ENCODE data around the gene CD44. TPM values are rescaled to one million over a fixed set of nuclear protein-coding genes. Genes with fewer than 3 reads are reported as not detected.
A peak's percentile ranks its signal among the peaks of the same experiment; 100 is the strongest.

Gene CD44
- total RNA-seq, 1 experiment from 2014 or later = 316 TPM

DNA sequence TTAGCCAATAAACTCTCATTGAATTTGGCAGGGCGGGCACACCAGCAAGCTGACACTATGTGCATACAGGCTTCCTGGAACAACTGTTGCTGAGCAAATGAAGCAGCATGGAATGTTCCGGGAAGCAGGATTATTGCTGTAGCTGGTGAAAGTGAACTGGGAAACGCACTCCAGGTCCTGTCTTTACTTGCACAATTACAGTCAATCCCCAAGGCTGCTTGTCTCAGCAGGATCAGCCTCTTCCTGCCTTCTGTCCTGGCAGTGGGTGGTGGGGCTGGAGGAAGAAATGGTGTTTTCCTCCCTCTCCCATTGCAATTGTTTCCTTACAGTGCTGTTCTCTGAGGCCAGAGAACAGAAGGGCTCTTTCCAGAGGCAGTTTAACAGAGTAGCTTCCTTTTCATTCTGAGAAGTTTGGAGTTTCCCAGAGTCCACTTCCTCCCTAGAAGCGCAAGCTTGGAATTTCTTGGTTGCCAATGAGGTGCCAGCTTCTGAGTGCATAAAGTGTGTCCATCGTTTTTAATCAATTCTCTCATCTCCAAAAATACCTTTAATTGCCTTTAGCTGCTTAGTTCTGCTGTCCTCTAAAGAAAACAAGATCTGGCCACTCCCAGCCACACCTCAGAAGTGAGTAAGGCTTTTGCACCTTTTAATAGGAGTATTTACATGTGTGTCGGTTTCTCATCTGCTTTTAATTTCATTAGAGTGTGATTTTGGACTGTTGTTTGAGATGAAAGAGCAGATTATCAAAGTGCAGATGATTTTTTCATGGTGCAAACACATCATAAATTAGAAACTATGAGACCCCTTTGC lies 19.9 kb downstream of the CD44 start:
- no peak for DNase-seq (ENCODE audit: low read depth)

DNA sequence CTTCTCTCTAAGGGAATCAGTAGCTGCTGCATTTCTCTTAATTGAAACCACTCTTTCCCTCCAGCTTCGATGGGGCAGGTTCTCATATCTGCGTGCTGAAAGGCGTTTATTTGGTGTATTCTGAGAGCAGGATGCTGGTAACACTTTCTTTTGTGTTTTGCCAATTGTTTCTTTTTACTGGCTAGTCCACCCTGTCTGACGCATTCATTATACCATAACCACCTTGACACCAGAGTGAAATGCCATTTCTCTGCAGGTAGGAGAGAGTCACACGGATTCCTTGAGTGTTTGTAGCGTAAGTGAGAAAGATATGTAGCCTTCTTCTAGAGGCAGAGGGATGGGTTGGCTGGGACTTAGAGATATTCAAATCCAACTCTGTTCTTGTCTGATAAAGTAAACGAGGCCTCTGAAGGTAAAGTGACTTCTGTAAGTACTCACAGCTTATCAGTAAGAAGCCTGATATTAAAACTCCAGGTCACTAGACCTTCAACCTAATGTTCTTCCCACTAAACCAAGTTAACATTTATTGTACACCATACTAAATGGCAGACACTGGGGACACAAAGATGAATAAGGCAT lies 21.4 kb downstream of the CD44 start:
- no peak for DNase-seq (ENCODE audit: low read depth)

DNA sequence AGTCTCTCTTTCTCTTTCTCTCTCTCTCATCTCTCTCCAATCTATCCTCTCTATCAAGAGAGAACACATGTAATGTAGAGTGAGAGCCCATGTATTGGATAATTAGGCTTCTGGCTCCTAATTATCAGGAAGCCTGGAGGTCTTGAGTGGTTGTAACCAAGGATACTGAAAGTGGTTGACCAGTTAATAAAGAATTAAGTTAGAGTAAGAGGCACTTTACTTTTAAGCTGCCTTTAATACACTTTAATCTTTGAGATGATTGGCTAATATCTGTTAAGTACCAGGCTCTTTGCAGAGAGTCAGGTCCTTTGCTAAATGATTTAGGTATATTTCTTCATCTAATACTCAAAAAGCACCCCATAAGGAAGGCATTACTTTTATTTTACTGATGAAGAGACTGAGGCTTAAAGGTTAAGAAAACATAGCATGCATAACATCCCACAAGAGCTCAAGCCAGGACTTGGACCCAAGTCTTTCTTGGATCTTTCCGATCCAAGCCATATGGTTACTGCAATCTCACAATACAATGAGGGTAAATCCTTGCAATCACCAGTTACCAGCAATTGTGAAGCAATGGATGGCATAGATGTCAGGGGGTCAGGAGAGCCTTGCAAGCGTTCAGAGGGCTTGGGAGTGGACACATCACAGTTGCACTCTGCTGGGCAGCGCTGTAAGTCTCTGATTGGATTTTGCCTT lies 22.1 kb downstream of the CD44 start:
- no peak for DNase-seq (ENCODE audit: low read depth)

DNA sequence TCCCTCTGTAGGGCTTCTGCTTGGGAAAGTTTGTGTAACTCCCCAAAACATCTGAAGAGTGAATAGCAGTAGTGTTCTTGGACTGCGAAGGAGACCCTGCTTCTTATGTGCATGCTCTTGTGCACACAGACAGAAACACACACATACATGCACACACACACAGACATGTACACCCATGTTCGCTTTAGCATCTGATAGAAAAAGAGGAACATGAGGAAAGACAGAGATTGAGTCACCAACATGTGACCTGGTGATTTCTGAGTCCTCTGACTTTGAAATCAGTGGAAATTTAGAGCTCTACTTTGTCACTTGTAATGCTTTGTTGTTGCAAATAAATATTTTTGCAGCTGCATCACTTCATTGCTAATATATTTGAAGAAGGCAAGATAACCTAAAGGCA lies 23.8 kb downstream of the CD44 start:
- DNase-seq (ENCODE audit: low read depth) = no peak

DNA sequence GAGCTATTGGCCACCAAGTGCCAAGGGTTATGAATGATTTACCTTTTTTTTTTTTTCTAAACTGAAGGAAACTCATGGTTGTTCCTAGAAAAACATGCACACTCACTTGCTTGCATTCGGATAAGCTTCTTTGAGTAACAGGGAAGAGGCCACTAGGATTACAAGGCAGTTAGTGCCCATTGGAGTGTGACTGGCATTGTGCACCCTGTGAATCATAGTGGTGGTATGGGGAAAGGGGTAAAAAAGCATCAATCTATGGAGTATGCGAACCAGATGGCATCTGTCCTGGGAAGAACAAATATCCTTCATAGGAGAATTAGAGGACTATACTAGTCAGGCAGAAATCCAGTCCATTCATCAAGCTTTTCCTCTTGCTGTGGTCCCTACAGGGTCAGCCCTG lies 24.2 kb downstream of the CD44 start:
- peak; percentile 77 for DNase-seq (ENCODE audit: low read depth)

DNA sequence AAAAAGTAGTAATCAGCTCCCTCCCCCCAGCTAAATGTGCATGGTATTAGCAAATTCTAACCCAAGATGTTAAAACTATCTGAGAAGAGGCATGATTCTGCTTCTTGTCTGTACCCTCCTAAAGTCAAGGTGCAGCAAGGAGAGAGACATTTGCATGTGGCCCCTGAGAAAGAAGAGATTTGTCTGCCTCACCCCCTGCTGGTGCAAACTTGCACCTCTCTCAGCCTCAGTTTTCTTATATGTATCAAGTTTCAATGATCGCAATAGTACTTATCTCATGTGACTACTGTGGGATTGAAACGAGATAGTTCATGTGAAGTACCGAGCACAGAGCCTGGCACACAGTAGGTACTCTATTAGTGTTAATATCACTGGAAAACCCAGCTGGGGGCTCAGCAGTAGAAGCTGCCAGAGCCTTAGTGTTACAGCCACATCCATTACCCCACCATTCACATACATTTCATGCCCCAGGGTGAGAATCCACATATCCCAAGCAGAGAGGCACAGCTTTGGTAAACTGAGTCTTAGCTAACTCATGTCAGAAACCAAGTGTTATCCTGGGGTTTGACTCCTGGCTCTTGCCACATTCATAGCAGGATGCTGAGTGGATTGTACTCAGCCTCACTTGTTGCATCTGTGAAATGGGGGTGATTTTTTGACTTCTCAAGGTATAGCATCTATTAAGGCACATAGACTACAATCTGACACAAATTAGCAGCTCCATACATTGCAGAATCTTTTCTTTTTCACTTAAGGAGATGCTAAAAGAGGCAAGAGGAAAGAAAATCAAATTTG lies 24.9 kb downstream of the CD44 start:
- DNase-seq (ENCODE audit: low read depth) = no peak

DNA sequence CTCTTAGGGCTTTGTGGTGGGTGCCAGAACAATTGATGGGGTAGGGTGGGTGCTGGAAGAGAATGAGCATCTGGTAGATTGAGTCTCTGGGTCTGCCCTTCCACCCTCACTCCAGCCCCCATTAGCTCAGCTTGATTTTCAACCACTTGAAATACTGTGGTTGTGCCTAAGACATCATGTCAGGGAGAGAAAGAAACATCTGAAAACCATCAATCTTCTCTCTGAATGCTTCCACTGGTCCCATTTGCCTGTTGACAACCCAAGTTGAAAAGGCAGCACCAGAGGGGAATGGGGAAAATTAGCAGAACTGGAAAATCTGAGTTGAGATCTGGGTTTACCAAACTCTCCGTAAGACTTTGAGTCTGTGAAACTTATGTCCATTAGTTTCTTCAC lies 26.1 kb downstream of the CD44 start:
- DNase-seq (ENCODE audit: low read depth) = no peak

DNA sequence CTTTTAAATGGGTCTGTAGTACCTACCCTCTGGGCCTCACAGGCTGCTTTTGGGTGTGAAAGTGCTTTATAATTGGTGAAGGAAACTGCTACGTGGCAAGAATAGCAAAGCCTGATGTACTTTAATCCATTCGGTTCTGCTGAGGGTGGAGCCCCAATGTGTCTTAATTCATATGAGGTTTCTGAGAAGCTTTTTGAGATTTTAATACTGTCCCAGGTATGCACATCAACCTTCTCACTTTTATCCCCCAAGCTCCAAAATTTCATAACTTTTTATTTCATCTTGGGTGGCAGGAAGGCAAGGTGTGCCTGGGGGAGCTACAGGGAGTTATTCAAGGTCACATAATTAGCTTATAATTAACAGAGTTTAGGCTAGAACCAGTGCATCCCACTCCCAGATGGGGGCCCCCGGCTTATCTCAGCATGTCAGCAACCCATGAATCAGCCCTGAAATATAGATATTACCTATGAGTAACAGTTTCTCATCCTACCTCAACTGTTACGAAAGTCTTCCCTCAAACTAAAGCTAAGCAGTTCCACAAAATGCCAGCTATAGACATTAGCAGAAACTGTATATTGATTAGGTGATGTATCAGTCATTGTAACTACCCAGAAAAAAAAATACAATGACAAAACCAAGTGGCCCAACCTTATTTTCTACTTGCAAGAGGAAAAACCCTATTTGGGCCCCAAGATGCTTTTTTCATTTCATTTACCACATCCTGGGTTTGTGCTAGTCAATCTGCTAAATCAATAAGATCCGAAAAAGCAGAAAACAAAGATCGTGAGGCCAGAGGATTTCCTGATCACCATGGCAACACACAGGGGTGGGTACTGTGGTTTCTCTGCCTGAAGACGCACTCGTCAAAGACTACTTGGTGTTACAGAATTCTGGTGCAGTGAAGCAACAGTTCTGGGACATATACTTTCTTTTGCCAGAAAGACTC lies 26.7 kb downstream of the CD44 start:
- DNase-seq (ENCODE audit: low read depth) = peak; percentile 86

DNA sequence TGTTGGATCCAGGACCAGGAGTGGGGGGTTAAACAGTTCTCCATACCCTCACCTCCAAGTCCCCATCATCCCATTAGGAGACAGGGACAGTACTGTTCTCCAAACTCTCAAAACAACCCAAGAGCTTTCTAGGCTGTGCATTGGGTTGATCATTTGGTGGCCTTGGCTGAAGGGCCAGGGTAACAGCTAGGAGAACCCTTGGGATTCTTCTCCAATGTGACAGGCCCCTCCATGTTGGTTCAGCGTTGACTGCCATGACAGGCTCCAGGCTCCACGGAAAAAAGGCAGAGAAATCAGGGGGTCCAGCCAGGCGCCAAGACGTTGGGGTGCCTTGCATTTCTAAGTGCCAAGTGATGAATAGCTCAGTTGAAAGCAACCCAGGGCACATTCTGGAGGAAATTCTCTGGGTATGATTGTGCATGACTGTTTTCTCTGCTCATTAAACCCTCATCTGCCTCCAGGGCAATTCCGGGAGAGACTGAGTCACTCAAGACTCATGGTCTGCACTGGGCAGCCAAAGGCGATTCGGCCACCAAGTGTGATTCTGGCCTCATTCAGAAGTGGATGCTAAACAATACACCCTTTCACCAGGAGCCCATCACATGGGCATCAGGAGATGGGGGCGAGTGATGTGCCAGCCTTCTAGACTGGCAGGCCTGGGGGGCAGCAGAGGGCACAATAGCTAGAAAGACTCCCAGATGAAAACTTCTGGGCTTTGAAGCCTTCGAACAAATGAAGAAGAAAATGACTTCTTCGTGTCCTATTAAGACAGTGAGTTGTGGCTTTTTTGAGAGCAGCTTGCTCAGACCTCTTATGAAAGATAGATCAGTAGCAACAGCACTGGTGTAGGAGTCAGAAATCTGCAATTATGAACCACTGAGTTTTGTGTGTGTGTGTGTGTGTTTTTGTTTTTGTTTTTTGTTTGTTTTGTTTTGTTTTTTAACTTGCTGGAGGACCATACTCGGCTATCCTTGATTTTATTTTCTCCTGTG lies 27.7 kb downstream of the CD44 start:
- DNase-seq (ENCODE audit: low read depth) = peak; percentile 99

DNA sequence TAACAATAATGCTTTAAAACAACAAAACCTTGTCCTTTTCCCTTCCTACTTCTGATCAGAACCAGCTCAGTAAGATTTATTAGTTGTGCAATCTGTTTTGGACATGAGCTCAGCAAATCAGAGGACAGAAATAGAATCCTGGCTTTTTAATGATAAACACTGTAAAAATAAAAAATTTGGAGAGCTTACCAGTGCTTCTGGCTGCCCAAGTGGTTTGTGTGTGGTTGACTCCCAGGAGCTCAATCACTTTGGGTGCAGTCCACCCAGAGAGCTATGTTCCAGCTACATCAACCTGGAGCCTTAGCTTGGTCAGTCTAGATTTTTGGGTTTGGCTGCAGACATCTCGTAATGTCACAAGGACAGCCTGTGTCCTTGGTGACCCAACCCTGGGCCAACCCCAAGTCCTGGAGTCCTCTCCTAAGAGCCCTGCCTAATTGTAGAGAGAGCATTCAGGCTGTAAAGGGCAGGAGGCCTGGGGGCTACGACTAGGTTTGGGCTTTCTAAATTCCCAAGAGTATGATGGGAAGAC lies 28.5 kb downstream of the CD44 start:
- DNase-seq (ENCODE audit: low read depth) = no peak

DNA sequence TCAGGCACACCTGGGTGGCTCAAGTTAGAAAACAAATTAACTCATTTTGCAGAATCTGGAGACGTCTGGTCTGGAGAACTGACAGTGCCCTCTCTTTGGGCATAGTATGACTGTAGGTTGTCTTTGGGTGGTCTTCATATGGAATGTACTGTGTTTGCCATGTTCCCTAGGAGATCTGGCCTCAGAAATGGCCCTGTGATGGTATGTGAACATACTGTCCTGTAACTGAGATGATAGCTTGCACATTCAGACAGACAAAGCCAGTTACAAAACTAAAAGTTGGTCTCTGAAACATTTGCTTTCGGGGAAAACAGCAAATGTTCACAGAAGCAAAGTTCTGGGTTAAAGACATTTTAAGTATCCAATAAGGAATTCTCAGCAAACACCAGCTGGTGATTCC lies 29.7 kb downstream of the CD44 start:
- no peak for DNase-seq (ENCODE audit: low read depth)

DNA sequence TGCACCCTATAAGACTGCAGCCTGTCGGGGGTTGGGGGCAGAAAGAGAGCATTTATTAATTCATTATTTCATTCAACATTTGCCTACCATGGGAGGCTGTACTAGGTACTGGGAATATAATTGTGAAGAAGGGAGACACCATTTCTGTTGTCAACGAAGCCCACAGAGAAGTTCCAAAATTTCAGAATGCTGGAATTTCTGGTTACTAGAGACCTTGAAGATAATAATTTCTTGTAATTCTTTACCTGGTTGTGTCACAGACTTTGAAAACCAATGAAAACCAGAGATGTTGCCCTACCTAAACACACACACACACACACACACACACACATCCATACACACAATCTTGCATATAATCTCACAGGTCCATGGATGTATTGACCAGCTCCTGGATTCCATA lies 30.1 kb downstream of the CD44 start:
- no peak for DNase-seq (ENCODE audit: low read depth)

DNA sequence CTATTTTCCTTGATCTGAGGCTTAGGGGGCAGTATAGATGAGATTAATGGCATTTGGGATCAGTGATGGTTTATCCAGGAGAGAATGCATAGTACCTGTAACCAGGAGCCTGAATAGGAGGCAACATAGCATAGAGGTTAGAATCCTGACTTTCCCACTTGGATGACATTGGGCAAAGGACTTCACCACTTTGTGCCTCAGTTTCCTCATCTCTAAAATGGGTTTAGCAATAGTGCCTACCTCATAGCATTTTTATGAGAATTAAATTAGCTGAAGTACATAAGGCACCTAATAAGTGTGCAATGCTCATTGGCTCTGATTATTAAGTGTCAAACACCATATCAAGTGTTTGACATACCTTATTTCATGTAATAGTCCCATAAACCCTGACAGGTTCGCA lies 30.8 kb downstream of the CD44 start:
- DNase-seq (ENCODE audit: low read depth) = no peak

DNA sequence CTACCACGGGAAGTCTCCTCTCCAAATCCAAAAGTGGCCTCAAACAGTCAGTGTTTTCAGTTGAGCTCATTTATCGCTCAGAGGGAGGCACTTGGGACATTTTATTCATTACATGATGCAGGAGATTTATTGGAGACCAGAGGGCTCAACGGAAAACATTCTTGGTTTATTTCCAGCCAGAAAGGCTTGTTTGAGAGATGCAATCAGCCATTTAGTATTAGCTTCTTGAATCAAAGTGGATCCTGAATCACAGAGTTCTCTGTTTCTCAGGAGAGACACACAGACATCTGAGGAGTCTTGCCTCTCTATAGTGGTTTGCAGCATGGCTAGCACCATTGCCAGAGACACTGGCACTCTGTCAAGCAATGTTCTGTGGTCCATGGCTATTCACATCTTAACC lies 31.5 kb downstream of the CD44 start:
- DNase-seq (ENCODE audit: low read depth) = peak; percentile 61

DNA sequence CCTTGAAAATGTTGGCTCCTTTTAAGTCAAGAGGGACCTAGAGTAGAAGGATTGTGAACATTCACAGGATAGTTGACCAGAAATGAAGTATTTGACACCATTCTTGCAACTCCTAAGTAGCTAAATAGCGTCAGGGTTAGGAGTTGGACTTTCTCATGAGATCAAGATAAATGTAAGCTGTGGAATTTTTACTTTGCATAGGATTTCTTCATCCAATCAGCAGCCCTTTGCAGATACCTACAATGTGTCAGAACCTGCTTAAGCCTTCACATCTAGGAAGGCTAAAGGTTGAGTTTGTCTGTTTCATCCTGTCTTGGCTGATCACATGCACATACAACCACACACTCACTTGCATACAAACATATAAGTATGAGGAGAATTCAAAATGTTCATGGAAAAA lies 32.3 kb downstream of the CD44 start:
- DNase-seq (ENCODE audit: low read depth) = no peak

DNA sequence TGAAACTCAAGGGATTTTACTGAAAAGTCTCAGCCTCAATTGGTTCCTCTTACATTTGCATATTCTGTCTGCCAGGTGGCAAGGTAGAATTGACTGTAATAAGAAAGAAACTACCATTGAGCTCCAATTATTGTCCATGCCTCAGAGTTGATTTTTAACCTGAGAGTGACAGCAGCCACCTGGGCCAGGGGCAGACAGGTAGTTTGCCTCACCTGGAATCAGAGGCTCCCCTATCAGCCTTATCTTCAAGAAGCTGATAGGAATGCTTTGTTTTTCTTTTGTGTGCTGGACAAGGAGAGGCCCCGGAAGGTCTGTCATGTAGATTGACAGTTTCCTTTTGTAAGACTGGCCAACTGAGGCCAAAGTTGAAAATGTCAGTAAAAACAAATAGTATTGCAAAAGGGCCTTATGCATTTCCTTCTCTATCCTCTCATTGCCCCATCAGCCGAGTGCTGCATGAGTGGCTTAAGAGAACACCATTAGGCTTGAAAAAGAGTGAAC lies 34.1 kb downstream of the CD44 start:
- no peak for DNase-seq (ENCODE audit: low read depth)

DNA sequence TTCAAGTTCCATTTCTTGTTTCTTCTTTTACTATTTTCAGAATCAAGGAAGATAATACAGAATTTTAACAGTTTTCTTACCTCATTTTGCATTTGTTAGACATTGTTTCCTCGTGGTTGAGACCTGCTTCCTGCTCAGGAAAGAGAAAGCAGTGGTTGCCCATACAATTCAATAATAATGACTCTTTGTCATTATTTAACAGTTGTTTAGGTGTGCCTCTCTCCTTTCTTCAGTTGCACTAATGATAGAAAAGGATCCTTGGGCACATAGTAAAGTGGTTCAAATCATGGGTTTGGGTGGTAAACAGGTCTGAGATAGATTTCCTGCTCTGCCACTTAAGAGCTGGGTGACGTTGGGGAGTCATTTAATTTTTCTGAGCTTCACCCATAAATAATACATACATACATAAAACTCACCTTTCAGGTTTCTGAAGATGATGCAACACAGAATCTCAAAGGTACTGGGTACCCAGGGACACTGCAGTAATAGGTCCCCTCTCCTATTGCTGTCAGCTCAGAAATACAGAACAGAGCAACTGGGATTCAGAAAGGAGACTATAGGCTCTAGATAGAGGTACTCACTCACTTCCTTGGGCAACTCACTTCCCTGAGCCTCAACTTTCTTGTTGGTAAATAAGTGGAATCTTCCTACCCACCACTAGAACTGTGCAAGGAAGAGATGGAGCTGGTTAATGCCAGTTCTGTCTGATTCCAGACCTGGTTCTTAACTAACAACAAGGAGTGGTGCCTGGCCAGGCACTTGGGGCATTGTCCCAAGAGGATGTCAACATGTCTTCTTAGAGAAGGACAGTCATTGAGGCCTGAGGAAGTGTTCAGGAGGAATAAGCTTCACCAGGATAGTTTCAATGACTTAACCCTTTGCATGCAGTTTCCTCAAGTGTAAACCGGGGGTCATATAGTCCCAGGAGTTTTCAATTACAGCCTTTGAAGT lies 34.9 kb downstream of the CD44 start:
- DNase-seq (ENCODE audit: low read depth) = no peak

DNA sequence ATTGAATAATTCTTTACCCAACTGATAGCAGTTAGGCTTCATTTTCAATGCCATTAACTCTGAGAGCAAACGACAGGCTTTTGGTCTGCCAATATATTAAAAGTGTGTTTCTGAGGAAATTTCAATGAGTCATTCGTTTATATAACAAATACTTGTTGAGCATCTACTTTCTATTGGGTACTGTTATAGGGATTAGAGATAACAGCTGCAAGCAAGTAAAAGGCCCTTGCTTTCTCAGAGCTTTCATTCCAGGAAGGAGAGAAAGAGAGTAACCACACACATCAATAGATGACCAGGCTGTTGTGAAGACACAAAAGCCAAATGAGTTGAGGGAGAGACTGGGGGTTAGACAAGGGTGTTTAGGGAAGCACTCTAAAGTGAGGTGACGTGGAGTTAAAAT lies 35.7 kb downstream of the CD44 start:
- DNase-seq (ENCODE audit: low read depth) = peak; percentile 81
